Uterus (tissue), 4 donors: ENCODE data around the gene PIEZO2. TPM values are rescaled to one million over a fixed set of nuclear protein-coding genes. Genes with fewer than 3 reads are reported as not detected.
"Not testable (repeated sequence)": the region's sequence is repeated elsewhere in the genome, so short reads cannot be mapped to it uniquely, and the experiment has no call there.

Experiments used
- DNase-seq, 2 donors: peaks; one replicate each; pipeline ENCODE4 v3.0.0-alpha.2; 2019 to 2020
- H3K27ac ChIP-seq, 2 donors: fragments of 200-600 bp; sonication (generic); 1 replicate in 1 of 2; 2 replicates in 1 of 2; pipeline ENCODE4 v1.5.1; 2016 to 2018
- H3K27me3 ChIP-seq, 2 donors: fragments of 200-600 bp; sonication (generic); one replicate each; pipeline ENCODE4 v1.5.1; 2018 to 2019; ENCODE audit warnings: control low read depth in 1 of 2
- H3K36me3 ChIP-seq, 2 donors: fragments of 200-600 bp; sonication (generic); one replicate each; pipeline ENCODE4 v1.5.1; 2019; ENCODE audit warnings: control low read depth in 1 of 2
- H3K4me1 ChIP-seq, 2 donors: fragments of 200-600 bp; sonication (generic); one replicate each; pipeline ENCODE4 v1.5.1; 2018 to 2019; ENCODE audit warnings: control low read depth in 1 of 2
- H3K4me3 ChIP-seq, 2 donors: fragments of 200-600 bp; sonication (generic); 1 replicate in 1 of 2; 2 replicates in 1 of 2; pipeline ENCODE4 v1.5.1; 2018 to 2019; ENCODE audit warnings: mild to moderate bottlenecking in 1 of 2
- H3K9me3 ChIP-seq, 2 donors: fragments of 200-600 bp; sonication (generic); one replicate each; pipeline ENCODE4 v1.5.1; 2019; ENCODE audit warnings: control low read depth in 1 of 2
- CTCF ChIP-seq, 4 experiments: fragments of 200-600 bp in 2 of 4; fragments of 450-650 bp in 2 of 4; sonication (generic) in 2 of 4; IDR thresholded peaks; one replicate each; pipeline ENCODE4 v1.5.1; 2016 to 2019; ENCODE audit warnings: antibody characterized with exemption in 4 of 4, mild to moderate bottlenecking in 2 of 4, moderate library complexity in 1 of 4
- POLR2A ChIP-seq, 2 donors: fragments of 450-650 bp; IDR thresholded peaks; one replicate each; pipeline ENCODE4 v1.6.1; 2016; ENCODE audit warnings: antibody characterized with exemption in 2 of 2, mild to moderate bottlenecking in 1 of 2, moderate library complexity in 1 of 2
- intact Hi-C: fragments of 100-400 bp; cut with DNase I; formaldehyde crosslinking; loops from one replicate; pipeline ENCODE4 v1.15.1; 2023; ENCODE audit warnings: low total_unique reads
- total RNA-seq, 4 donors: library from RNA; depleted of rRNA in 3 of 4; stranded (reverse); fragments of >200 nt in 3 of 4; gene quantifications; one replicate each; pipeline versions ENCODE4 v1.1.0 to v1.2.4, GENCODE V29; 2014 to 2023
- donor health status: DM: yes; HTN: yes; CAD: no.

Gene PIEZO2
- total RNA-seq, 4 donors from 2014 or later, result 1.8 to 42.8 (median 5.6) TPM

DNA sequence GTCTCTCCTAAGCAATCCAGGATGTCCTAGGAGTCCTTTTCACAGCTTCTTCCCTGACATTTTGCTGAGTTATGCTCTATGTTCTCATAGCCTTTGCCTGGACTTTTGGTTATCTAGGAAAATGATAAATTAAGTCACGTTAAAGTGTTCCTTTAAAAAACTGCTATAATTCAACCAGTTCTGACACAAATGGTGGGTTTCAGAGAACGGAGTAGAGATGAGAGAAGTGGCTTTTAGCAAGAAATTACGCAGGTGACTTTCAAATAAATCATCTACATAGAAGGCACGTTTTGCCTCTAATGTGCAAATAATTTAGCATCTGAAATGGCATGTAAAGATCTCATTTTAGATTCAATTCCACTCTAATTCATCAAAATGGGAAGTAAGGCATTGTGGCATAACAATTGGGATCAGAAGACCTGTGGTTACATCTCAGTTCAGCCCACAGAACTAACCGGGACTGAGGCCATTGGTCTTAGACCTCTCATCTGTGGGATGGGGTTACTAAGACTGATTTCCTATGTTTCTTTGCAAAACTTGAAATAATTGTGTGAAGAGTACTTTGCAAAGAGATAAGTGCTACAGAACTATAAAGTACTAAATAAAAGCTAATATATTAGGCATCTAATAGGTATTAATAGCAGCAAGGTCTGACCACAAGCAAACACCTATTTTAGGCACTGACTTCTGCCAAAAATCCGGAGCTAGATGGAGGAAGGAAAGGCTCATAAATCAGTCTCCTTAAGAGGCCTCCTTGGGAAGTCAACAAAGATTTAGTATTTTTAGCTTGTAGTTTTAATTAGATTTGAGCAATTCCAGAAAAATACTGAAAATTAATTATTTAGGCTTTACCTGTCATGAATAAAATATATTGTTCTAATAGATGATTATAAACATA is 211.4 kb downstream of the PIEZO2 start:
- intact Hi-C loops, result no loop called here

GRCh38 chr18:10936176-10937053 is 213.0 kb downstream of the PIEZO2 start:
- H3K36me3 ChIP-seq, result no peaks in the 10 kb centered on the region
- H3K9me3 ChIP-seq, result no peaks in the 10 kb centered on the region
- TF ChIP-seq CTCF (IDR thresholded peaks at IDR 0.05) (no peak), POLR2A (IDR thresholded peaks at IDR 0.05) (no peak)
- intact Hi-C loops, result no loop called here
- no peaks in the 10 kb centered on the region for H3K4me1 ChIP-seq
- no peaks in the 10 kb centered on the region for H3K27me3 ChIP-seq
- no peak for DNase-seq
- no peak overlapping the region for H3K27ac ChIP-seq
- no peak overlapping the region for H3K4me3 ChIP-seq

More for the DNA sequence above, 211.4 kb downstream of the PIEZO2 start:
- no peaks in the 10 kb centered on the region for H3K4me1 ChIP-seq
- no peak for DNase-seq
- H3K36me3 ChIP-seq, result no peaks in the 10 kb centered on the region
- no peaks in the 10 kb centered on the region for H3K9me3 ChIP-seq
- TF ChIP-seq CTCF (IDR thresholded peaks at IDR 0.05), result no peak
- no peak for TF ChIP-seq POLR2A (IDR thresholded peaks at IDR 0.05)
- no peaks in the 10 kb centered on the region for H3K27me3 ChIP-seq
- no peak overlapping the region for H3K27ac ChIP-seq
- no peak overlapping the region for H3K4me3 ChIP-seq

DNA sequence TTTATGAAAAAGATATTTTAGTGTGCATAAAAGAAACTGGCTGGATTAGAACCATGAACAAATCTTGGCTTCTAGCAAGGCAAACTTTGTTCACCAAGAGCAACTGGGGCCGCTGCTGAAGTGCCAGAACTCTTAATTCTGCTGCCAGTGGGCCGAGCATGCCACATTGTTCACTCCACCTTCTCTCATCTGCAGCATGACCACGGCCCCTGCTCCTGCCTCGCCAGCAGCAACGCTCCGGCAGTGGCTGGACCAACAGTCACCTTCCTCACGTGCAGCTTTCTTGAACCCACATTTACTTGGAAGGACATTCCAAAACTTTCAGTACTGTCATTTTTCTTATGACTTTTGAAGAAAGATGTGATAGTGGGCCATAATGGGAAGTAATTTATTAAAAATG is 213.8 kb downstream of the PIEZO2 start:
- H3K4me3 ChIP-seq, result no peak overlapping the region
- no peaks in the 10 kb centered on the region for H3K36me3 ChIP-seq
- H3K9me3 ChIP-seq, result no peaks in the 10 kb centered on the region
- intact Hi-C loops, result no loop called here
- no peak for DNase-seq
- TF ChIP-seq CTCF (IDR thresholded peaks at IDR 0.05), result no peak
- no peak for TF ChIP-seq POLR2A (IDR thresholded peaks at IDR 0.05)
- no peak overlapping the region for H3K27ac ChIP-seq
- H3K27me3 ChIP-seq, result no peaks in the 10 kb centered on the region
- no peaks in the 10 kb centered on the region for H3K4me1 ChIP-seq

- H3K27ac ChIP-seq, H3K9me3 ChIP-seq, H3K36me3 ChIP-seq, H3K4me3 ChIP-seq, H3K4me1 ChIP-seq, intact Hi-C loops, H3K27me3 ChIP-seq, DNase-seq: not testable (repeated sequence)
These were observed 215.7 kb downstream of the PIEZO2 start for GRCh38 chr18:10933648-10934047.

GRCh38 chr18:10930076-10930475 is 219.3 kb downstream of the PIEZO2 start:
- intact Hi-C loops, result no loop called here
- Histone ChIP-seq H3K27ac (no peak overlapping the region), H3K27me3 (no peaks in the 10 kb centered on the region), H3K4me1 (peaks cover 0 to 6% of the 10 kb centered on the region in 2 donors), H3K36me3 (no peaks in the 10 kb centered on the region), H3K4me3 (no peak overlapping the region), H3K9me3 (no peaks in the 10 kb centered on the region)
- no peak for DNase-seq
- TF ChIP-seq POLR2A (IDR thresholded peaks at IDR 0.05) (no peak), CTCF (IDR thresholded peaks at IDR 0.05) (no peak)
